Measurements from ENCODE around the gene TRIB2. TPM values are rescaled to one million over a fixed set of nuclear protein-coding genes. Genes with fewer than 3 reads are reported as not detected.

The TRIB2 gene
- polyA plus RNA-seq, 1 of the 3 experiments (the other 2 are of a cell fraction): 27.5 TPM

- TF ChIP-seq GABPA (IDR thresholded peaks at IDR 0.05; ENCODE audit: low read depth) (no peak), SIN3A (IDR thresholded peaks at IDR 0.05; ENCODE audit: borderline replicate concordance, low read depth, low read length) (no peak), RAD21 (IDR thresholded peaks at IDR 0.05; ENCODE audit: low read length) (no peak), RFX5 (IDR thresholded peaks at IDR 0.05; ENCODE audit: low read length) (no peak), SMC3 (IDR thresholded peaks at IDR 0.05; ENCODE audit: low read depth, low read length) (no peak), EP300 (IDR thresholded peaks at IDR 0.05; ENCODE audit: borderline replicate concordance in 1 of 2, low read depth in 1 of 2, low read length in 1 of 2) (no peak), POLR2AphosphoS5 (IDR thresholded peaks at IDR 0.05; ENCODE audit: low read depth, low read length) (no peak), USF1 (IDR thresholded peaks at IDR 0.05; ENCODE audit: borderline replicate concordance, low read depth) (no peak), FOXM1 (IDR thresholded peaks at IDR 0.05; ENCODE audit: low read depth) (no peak), NRF1 (IDR thresholded peaks at IDR 0.05; ENCODE audit: low read depth, low read length) (no peak), MAX (IDR thresholded peaks at IDR 0.05; ENCODE audit: low read depth) (no peak), GATA2 (CRISPR knock-in tag; IDR thresholded peaks at IDR 0.05) (no peak), TAF1 (IDR thresholded peaks at IDR 0.05; ENCODE audit: borderline replicate concordance, low read depth, low read length) (no peak), REST (IDR thresholded peaks at IDR 0.05; ENCODE audit: low read depth, low read length) (no peak)
Measured at GRCh38 chr2:12769492-12770105, 52.9 kb downstream of the TRIB2 start.

More at GRCh38 chr2:12769492-12770105, 52.9 kb downstream of the TRIB2 start:
- Histone ChIP-seq H3K9me3 (no peaks in the 10 kb centered on the region), H3K27me3 (ENCODE audit: insufficient read depth) (no peaks in the 10 kb centered on the region), H3K36me3 (replicated peaks in 1 of 2; ENCODE audit: control insufficient read depth in 1 of 2, insufficient read depth in 2 of 2, low read length in 1 of 2) (no peaks in the 10 kb centered on the region), H3K27ac (ENCODE audit: low read depth in 2 of 2, low read length in 1 of 2) (no peak overlapping the region), H3K79me2 (ENCODE audit: insufficient read depth) (no peaks in the 10 kb centered on the region), H2AFZ (ENCODE audit: low read depth) (no peak overlapping the region), H3K9me2 (no peaks in the 10 kb centered on the region), H3K9ac (no peak overlapping the region), H3K4me3 (ENCODE audit: low read depth in 2 of 2, low read length in 1 of 2) (no peak overlapping the region), H3K4me1 (ENCODE audit: control insufficient read depth in 1 of 2, insufficient read depth in 2 of 2, low read depth in 1 of 2, low read length in 1 of 2) (peaks cover 0 to 31% of the 10 kb centered on the region in 2 experiments; a peak in 2 of 4 replicates), H3F3A (replicated peaks; ENCODE audit: insufficient read depth) (no peaks in the 10 kb centered on the region), H3K4me2 (no peak overlapping the region), H4K20me1 (ENCODE audit: insufficient read depth) (no peaks in the 10 kb centered on the region)
- WGBS (ENCODE audit: low lambda C conversion rate): 93% methylated on average over 9 of the region's 9 CpGs
- ChIA-PET CTCF (interaction anchor here (1.1 to 1.2 kb wide), 2 partner anchors 11 to 22 kb away, joined by 3 read pairs; no protein-coding TSS in a partner anchor), POLR2A (no interaction called here)
- no peak for DNase-seq
